Epithelial cell of proximal tubule (primary cell): ENCODE measurements around the gene HTRA3. TPM values are rescaled to one million over a fixed set of nuclear protein-coding genes. Genes with fewer than 3 reads are reported as not detected.

ENCODE experiments used
- DNase-seq: peaks from one replicate; pipeline ENCODE4 v3.0.0-alpha.2; 2011; ENCODE audit warnings: low read depth
- H3K4me3 ChIP-seq: 2 replicates; pipeline ENCODE4 v1.5.1; 2011; ENCODE audit warnings: low read depth, mild to moderate bottlenecking, low read length
- CTCF ChIP-seq: conservative IDR thresholded peaks from 2 replicates; pipeline ENCODE4 v1.5.1; 2012; ENCODE audit warnings: low read depth, mild to moderate bottlenecking, low read length
- total RNA-seq: library from RNA; depleted of rRNA; stranded (reverse); fragments of >200 nt; gene quantifications from 2 replicates; pipeline ENCODE4 v1.2.3, GENCODE V29; 2015

The HTRA3 gene
- total RNA-seq, 1 donor from 2014 or later, result 1.2 TPM

DNA sequence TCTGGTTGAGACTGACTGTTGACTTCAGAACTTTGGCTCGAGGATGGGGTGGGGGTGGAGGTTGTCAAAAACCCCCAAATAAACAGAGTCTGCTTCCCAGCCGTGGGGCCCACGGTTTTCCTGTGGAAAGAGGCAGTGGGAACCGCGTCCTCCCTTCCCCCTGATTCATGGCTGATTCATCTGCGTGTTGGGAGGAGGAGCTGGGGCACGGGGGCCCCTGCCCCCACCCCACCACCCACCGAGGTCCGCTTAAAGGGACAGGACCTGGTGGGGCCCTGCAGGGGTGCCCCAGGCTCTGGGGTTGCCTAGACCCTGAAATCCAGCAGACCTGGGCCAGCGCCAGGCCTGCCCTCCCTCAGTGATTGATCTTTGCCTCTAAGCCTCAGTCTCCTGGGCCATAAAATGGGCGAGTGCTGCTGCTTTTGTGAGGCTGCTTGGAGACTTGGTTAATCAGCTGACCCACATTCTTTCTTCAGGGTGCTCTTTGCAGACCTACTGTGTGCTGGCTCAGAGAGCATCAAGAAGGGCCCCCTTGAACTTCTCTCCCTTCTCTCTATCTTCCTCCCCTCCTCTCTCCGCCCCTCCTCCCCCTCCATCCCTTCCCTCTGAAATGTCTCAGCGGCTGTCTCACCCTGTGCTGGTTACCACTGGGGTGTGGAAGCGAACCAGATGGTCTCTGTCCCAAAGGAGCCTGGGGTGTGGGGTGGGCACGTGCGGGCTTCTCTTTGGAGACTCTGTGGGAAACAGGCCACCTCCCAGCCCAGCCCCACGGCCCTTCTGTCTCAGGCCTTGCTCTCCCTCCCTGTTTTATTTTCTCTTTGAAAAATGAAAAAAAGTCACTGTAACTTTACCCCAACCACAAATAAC lies 9.1 kb downstream of the HTRA3 start:
- TF ChIP-seq CTCF, result no peak
- H3K4me3 ChIP-seq, result no peak overlapping the region
- no peak for DNase-seq

- DNase-seq, result no peak
- TF ChIP-seq CTCF, result no peak
These were observed 10.0 kb downstream of the HTRA3 start for GRCh38 chr4:8279321-8280157.

DNA sequence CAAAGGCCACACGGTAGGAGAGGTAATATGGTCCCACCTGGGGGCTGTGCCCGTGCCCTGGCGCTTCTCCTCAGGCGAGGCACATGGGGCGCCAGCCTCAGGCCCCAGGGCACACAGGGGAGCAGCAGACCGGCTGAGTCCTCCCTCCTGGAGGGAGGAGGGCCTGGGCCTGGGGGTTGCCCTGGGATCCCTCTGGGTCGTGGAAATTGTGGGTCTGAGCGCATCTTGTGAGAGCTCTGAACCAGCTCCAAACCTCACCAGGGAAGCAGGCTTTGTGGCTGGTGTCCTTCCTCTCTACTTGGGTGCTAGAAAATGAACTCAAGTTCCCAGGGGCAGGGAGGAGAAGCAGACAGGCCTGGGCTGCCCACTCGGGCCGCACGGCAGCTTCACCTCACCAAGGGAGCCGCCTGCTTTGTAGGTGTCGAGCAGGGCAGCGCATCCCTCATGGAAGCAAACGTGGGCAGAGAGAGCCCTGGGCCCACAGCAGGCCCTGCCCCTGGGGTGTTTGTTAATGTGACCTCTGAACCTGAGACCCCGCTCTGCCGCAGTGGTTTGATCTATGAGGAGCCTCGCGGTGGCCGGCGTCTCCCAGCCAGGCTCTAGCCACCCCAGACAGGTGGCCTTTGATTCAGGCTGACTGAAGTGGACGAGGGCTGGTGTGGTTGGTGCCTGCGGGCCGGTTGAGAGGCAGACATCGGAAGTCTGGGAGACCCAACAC lies 10.8 kb downstream of the HTRA3 start:
- no peak overlapping the region for H3K4me3 ChIP-seq
- DNase-seq, result no peak
- TF ChIP-seq CTCF, result no peak

More at GRCh38 chr4:8279321-8280157, 10.0 kb downstream of the HTRA3 start:
- H3K4me3 ChIP-seq, result no peak overlapping the region

GRCh38 chr4:8280876-8281440 lies 11.4 kb downstream of the HTRA3 start:
- H3K4me3 ChIP-seq, result no peak overlapping the region
- no peak for DNase-seq
- no peak for TF ChIP-seq CTCF

GRCh38 chr4:8281519-8282133 lies 12.1 kb downstream of the HTRA3 start:
- TF ChIP-seq CTCF, result no peak
- no peak for DNase-seq
- no peak overlapping the region for H3K4me3 ChIP-seq

- H3K4me3 ChIP-seq, result no peak overlapping the region
- TF ChIP-seq CTCF, result no peak
- DNase-seq, result no peak
These were observed 12.6 kb downstream of the HTRA3 start for GRCh38 chr4:8282134-8282641.
